Measurements from ENCODE around the gene IL13RA1.

IL13RA1 gene

GRCh38 chrX:118717678-118718391, 9.6 kb upstream of the IL13RA1 start:
- no peak for TF ChIP-seq CTCF (IDR thresholded peaks at IDR 0.05; ENCODE audit: low read depth, low read length)
- Histone ChIP-seq H3K27ac (no peak overlapping the region), H3K4me3 (ENCODE audit: low read depth, low read length) (no peak overlapping the region), H3K9me3 (ENCODE audit: severe bottlenecking) (no peaks in the 10 kb centered on the region), H3K36me3 (no peaks in the 10 kb centered on the region), H3K27me3 (ENCODE audit: insufficient read depth, low read depth, severe bottlenecking) (peaks cover 5% of the 10 kb centered on the region)
- DNase-seq = no peak

- H3K36me3 ChIP-seq = no peaks in the 10 kb centered on the region
- H3K27ac ChIP-seq = no peak overlapping the region
- H3K9me3 ChIP-seq (ENCODE audit: severe bottlenecking) = no peaks in the 10 kb centered on the region
- peaks cover 5% of the 10 kb centered on the region for H3K27me3 ChIP-seq (ENCODE audit: insufficient read depth, low read depth, severe bottlenecking)
- no peak for DNase-seq
- H3K4me3 ChIP-seq (ENCODE audit: low read depth, low read length) = no peak overlapping the region
- no peak for TF ChIP-seq CTCF (IDR thresholded peaks at IDR 0.05; ENCODE audit: low read depth, low read length)
These were observed 8.7 kb upstream of the IL13RA1 start for GRCh38 chrX:118718737-118719136.

- no peak for DNase-seq
- Histone ChIP-seq H3K27me3 (ENCODE audit: insufficient read depth, low read depth, severe bottlenecking) (peaks cover 5% of the 10 kb centered on the region), H3K36me3 (no peaks in the 10 kb centered on the region), H3K27ac (no peak overlapping the region), H3K4me3 (ENCODE audit: low read depth, low read length) (no peak overlapping the region), H3K9me3 (ENCODE audit: severe bottlenecking) (no peaks in the 10 kb centered on the region)
- no peak for TF ChIP-seq CTCF (IDR thresholded peaks at IDR 0.05; ENCODE audit: low read depth, low read length)
These were observed 7.2 kb upstream of the IL13RA1 start for GRCh38 chrX:118720058-118720707.

- Histone ChIP-seq H3K9me3 (ENCODE audit: severe bottlenecking) (no peaks in the 10 kb centered on the region), H3K36me3 (no peaks in the 10 kb centered on the region), H3K27ac (no peak overlapping the region), H3K4me3 (ENCODE audit: low read depth, low read length) (no peak overlapping the region), H3K27me3 (ENCODE audit: insufficient read depth, low read depth, severe bottlenecking) (peaks cover 6% of the 10 kb centered on the region)
- no peak for DNase-seq
- no peak for TF ChIP-seq CTCF (IDR thresholded peaks at IDR 0.05; ENCODE audit: low read depth, low read length)
These were observed 4.0 kb upstream of the IL13RA1 start for GRCh38 chrX:118723376-118723775.

- DNase-seq = no peak
- no peak overlapping the region for H3K27ac ChIP-seq
- no peak for TF ChIP-seq CTCF (IDR thresholded peaks at IDR 0.05; ENCODE audit: low read depth, low read length)
- peaks cover 6% of the 10 kb centered on the region for H3K27me3 ChIP-seq (ENCODE audit: insufficient read depth, low read depth, severe bottlenecking)
- no peak overlapping the region for H3K4me3 ChIP-seq (ENCODE audit: low read depth, low read length)
- H3K36me3 ChIP-seq = no peaks in the 10 kb centered on the region
- no peaks in the 10 kb centered on the region for H3K9me3 ChIP-seq (ENCODE audit: severe bottlenecking)
These were observed 3.0 kb upstream of the IL13RA1 start for GRCh38 chrX:118724365-118724764.

All from WERI-Rb-1 (cell line).